SHP77 treated with DMSO at 0.1 percent for 48 hours (cell line): ENCODE results near the gene PTPN22.

Source experiments
- DNase-seq: peaks from one replicate; lab custom pipeline; 2025; lab: John Stamatoyannopoulos, UW

Gene PTPN22

DNA sequence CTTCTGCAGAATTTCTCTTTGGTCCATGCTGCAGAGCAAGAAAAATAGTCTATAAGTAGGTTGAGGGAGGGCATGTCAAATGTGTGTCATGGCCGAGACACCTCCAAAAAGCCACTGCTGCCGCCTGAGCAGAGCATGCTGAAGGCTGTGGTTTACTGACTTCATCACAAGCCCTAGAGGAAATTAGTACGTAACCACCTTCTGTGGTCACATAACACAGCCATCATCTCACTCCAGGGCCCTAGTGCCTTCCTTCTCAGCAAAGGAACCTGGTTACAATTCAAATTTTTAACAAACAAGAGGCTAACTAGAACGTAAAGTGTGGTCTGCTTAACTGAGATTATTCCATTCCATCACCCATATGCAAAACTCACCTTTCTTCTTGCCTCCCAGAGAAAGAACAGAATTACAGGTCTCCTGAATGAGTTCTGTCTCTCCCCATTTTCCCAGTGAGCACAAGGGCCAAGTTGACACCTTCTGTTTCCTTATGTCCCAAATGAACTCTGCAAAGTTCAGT is at the start of gene PTPN22:
Gene PTPN22, minus strand, starts transcription at position 116 of the 517 bp plus-strand sequence.
- DNase-seq = no peak

DNA sequence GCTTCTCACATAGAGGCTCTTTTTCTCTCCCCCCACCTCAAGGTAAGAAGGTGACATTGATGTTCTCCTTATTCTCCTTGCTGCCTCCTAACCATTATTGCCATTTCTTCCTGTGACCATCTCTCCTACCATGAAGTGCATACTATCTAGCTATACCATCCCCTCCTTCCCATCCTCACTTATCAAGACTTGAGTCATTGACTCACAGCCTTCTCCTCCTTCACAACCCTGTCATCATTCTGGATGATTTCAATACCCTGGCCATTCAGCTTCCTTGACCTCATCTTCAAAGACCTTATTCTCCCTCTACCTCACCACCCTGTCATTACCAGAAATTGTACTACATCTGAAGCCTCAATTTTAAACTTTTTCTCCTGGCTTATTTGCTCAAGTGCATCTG is 46.7 kb upstream of the PTPN22 start:
- DNase-seq = no peak

DNA sequence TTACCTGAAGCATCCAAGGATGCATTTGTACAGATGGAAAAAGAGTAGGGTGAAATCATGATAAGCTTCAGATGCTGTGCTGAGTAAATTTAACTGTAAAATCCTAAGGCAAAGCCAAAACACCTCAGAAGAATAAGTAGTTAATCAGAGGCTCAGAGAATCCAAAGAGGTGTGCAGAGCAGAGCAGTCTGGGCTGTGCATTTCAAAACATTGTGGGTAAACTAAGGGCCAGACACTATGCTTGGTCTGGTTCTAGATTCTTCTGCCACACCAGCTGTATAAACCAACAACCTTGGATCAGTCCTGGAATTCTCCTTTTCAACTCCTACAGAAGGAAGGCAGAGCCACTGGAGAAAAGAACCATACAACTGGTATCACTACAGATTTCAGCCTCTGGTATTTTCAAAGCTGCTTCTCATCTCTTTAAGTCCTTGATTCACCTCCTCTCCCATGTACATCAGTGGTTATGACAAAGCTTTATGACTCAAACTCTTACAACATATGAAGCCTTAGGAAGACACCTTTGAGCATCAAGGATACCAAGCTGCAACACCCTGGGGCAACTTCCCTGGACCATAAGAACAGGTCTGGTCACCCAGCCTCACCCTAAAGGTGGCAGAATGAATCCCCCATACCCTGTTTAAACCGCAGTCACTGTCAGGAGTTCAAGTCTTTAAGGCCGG is 46.0 kb upstream of the PTPN22 start:
- no peak for DNase-seq

DNA sequence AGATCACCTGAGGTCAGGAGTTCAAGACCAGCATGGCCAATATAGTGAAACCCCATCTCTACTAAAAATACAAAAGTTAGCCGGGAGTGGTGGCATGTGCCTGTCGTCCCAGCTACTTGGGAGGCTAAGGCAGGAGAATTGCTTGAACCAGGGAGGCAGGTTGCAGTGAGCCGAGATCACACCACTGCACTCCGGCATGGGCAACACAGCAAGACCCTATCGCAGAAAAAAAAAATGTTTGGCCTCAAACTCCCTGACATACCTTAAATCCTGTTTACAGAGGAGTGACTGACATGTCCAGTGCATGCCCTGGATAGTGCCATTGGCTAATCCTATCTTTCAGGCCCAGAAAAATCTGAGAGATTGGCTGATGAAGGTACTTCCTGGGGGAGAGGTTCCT is 45.5 kb upstream of the PTPN22 start:
- DNase-seq = no peak

DNA sequence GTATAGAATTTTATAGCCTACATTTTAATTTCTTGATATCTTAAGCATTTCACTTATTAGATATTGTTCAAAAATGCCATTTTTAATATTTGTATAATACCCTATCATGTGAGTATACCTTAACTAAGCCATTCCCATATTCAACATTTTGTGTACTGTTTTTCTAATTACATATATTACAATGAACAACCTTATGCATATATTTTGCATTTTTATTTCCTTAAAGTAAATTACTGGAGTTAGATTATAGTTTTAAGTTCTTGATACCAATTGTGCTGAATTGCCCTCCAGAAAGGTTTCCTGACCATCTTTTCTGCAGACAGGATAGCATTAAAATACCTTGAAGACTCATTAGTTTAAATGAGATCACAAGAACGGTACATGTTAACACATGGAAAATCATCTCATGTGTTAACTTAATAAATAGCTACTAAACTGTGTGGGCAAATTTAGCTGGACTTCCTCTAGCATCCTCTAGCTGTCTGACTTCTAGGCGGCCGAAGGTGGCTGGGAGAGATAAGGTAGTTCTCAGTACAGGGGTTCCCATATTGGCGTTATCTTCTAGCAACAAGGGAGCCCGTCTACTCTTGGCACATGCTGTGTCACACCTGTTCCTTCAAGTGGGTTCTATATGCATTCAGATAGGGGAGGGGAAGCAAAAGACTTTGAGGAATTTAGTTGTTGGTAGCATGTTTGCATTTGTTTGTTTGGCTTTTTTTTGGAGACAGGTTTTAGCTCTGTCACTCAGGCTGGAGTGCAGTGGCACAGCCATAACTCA is 42.6 kb upstream of the PTPN22 start:
- no peak for DNase-seq

DNA sequence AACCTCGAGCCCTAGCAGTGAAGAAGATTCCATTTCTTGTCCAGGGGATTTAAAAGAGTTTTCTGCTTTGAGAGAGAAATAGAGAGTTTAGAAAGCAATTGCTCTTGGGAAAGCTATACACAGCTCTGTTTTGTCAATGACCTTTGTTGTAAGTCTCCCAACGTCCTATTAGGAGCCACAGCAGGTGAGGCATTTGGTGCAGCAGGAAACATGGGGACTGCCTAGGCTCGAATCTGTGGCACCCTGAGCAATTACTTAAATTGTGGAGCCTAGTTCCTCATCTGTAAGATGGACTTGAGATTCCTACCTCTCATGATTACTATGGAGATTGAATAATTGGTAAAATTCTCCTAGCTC is 41.8 kb upstream of the PTPN22 start:
- DNase-seq = no peak

DNA sequence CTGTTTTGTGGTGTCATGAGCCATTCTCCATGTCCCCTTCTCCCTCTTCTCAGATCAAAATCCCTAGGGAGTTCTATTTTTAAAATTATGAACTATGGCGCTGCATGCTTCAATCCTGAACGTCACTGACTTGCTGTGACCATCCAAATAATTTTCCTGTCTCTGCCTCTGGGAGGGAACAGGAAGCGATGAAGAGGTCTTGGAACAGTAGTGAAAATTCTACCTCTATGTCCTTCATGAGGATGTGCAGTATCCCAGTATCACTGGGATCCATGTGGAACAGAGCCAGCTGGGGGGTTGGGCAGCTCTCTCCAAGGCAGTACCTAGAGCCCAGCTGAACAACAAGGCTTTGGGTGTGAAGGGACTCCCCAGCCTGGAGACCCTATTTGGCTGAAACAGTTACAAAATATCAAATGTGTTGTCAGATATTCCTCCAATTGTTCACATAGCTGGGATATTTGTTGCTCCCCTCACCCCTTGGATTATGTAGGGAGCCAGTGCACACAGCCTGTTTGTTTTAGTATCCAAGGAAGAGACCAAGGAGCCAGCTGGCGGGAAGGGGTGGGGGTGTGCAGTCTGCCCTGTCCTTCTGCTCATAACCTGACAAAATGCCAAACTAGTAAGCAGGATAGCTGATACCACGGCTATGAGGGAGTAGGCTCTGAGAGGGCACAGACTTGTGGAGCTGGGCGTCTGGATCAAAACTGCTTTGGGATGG is 41.2 kb upstream of the PTPN22 start:
- no peak for DNase-seq

DNA sequence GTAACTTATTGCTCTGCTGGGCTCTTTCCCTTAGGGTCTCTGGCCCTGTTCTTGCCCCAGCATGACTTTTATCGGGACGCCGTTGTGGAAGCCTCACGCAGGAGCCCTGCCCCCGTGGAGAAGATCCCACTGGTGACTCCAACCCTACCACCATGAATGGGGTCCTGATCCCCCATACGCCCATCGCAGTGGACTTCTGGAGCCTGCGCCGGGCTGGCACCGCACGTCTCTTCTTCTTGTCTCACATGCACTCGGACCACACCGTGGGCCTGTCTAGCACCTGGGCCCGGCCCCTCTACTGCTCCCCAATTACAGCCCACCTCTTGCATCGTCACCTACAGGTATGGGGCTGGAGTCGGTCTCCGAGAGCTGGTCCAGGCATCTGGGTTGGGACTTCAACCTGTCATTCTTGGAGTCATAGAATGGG is 33.9 kb upstream of the PTPN22 start:
- DNase-seq = no peak

DNA sequence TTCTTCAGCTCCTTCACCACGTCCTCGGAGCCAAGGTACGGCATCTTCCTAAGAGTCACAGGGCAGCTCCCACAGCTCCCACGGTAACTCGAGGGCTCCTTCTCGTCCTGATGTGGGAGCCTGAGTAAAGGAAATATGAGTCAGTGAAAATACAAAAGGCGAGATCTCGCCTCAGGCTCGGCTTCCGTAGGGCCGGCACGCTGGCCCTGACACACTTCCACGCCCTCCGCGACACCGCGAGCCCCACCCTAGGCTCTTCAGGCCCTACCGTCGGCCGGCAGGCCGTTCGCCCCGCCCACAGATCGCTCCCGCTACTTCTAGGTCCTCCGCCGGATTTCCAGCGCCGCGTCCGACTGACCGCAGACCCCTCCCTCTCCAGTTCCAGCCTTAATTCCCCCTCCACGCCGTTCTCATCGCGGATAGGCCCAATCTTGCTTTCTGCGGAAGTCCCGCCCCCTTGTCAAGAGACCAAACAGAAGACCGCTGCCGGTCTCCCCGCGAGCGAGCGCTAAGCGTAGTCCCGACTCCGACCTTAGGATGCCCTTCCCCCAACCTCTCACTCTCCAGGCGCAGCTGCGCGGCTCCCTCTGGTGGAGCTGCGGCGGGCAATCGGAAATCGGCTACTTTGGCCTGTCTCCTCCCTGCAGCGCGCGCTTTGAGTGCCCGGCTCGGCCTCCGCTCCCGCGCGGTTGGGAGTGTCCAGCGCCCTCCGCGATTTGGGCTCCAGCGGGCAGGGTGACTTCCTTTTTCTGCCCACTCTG is 33.3 kb upstream of the PTPN22 start, which contains the start of the genes AP4B1 and DCLRE1B:
Gene AP4B1, minus strand, starts transcription at position 126 of the 761 bp plus-strand sequence. Its CDS starts 82 bp downstream, at position 44.
Gene DCLRE1B, plus strand, starts transcription at position 653 of the 761 bp plus-strand sequence. CDS start 261 bp downstream, outside the sequence.
- DNase-seq = peak; percentile 98

DNA sequence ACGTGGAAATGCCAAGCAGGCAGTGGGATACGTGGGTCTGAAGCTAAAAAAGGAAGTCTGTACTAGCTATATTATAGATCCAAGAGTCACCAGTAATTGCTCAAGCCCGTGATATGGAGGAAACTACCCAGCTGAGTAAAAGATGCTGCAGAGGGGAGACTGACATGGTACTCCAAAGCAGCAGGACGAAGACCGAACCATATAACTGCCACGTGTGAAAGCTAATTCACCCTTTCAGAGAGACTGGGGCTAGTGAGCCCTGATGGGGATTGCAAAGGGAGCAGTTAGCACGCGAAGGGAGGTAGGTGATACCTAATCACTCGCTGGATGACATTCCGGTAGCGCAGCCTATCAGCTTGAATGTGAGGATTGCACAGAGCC is 32.8 kb upstream of the PTPN22 start:
- DNase-seq = no peak

DNA sequence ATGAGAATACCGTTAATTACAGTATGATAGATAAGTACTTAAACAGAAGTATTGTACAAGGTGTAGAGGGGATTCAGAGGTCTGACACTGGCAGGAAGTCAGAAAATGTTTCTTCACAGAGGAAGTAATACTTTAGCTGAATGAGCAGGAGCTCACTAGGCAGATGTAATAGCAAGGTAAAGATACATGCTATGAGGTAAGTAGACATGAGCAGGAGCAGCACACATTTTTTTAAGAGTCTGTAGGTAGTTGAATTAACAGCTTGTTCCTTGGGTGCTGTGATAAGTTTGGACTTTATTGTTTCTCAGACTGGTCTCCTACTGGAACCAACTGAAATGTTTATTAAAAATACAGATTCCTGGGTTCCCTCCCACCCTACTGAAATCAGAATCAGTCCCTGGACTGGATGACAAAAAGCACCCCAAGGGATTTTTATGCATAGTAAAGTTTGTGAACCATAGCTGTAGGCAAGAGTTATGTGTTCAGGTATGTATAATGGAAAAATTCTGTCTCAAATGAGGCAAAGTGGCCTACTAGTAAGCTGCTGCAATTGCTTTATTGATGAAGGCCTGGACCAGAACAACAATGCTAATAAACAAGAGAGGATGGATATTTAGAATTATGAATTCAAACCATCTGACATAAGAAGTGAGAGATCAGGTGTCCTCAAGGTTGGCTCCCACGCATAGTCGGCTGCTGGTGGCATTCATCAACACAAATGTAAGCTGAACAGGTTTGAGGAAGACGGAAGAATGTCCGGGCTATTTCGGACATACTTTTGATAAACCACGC is 32.2 kb upstream of the PTPN22 start:
- DNase-seq = no peak

DNA sequence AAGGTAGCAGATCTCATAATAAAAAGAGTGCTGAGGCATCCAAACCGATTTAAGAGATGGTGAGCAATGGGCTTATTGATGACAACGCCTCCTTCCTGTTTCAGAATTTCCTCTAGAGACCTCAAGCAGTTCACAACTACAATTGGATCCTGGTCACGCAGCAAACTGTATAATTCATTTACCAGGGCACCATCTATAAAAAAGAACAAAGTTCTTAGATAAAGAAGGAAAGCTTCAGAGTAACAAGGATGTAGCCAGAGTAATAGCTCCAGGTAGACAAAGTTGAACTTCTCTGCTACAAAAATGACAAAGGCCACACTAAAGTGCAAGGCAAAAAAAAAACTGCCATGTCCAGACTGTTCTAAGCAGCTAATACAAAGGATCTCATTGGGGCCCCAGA is 29.7 kb upstream of the PTPN22 start:
- no peak for DNase-seq

DNA sequence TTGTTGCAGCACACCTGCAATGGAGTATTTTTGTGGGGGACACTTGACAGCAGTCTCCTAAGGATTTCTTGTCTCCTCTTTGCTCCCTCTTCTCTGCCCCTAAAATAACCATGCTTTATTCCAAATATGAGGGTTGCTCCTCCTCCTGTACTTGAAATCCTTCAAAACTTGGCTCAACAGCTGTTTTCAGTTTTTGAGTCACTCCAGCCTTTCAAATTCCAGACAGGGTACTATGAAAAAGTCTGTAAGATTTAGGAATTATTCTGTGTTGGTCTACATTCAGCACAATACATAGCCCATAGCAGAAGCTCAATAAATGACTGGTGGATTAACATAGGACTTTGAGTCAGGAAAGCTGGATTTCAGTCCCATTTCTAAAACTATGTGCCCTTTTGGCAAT is 27.6 kb upstream of the PTPN22 start:
- no peak for DNase-seq

DNA sequence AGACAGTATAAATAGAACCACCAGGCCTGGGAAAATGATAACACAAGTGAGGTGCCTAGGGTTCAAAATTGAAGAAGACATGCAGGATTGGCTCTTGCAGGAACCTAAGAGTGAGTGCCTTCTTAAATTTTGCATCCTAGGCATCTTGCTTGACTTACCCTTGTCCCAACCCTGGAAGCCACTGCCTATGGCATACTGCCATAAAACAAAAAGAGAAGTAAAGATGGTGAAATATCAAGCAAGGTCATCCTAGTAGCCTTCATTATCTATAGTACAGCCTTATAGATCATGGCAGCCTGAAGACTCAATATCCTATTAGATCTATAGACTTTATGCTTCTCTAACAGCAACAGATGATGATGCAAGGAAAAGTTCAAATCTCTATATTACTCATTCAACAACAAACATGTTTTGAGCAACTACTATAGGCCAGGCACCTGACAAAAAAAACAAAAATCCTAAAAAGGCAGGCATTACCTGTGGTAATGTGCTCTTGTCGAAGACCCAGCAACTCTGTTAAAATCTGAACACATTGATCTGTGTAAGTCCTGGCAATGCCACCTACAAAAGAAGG is 26.8 kb upstream of the PTPN22 start:
- DNase-seq = no peak

DNA sequence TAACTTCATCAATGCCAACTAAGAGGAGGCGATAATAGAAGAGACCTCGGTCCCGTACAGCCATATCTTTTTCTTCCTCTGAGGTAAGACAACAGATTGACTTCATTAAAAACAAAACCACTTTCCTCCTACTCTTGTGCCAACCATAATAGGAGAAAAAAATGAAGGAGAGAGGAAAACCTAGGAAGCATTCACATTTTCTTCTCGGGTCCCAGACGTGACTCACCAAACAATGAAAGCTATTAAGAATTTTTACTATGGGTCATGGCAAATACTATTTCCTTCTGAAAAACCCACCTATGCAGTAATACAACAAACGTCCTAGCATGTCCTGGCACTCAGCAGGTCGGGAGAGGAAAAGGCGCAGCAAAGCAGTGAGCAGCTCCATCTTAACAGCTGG is 24.4 kb upstream of the PTPN22 start:
- DNase-seq = no peak

DNA sequence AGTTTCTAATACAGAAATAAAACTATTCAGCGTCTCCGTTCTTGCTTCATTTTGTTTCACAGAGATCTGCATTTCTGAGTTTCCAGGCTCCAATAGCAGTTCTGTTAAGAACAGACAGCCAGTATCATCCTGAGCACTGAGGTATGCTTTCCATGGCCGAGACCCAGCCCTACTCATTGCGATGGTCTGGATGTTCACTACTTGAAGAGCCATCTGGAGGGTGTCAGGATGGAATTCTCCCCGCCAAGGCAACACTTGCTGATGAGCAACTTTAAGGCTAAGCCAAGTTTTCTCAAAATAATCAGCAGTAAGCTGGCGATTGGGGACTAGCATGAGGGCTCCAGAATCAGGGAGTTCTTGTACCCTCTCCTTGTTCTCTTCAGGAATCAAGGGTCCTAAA is 23.6 kb upstream of the PTPN22 start:
- no peak for DNase-seq

DNA sequence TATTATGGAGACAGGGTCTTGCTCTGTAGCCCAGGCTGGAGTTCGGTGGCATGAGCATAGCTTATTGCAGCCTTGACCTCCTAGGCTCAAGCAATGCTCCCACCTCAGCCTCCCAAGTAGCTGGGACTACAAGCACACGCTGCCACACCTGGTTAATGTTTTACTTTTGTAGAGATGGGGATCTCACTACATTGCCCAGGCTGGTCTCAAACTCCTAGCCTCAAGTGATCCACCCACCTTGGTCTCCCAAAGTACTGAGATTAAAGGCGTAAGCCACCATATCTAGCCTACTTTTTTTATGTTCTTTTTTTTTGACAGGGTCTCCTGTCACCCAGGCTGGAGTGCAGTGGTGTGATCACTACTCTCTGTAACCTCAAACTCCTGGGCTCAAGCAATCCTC is 21.8 kb upstream of the PTPN22 start:
- no peak for DNase-seq

DNA sequence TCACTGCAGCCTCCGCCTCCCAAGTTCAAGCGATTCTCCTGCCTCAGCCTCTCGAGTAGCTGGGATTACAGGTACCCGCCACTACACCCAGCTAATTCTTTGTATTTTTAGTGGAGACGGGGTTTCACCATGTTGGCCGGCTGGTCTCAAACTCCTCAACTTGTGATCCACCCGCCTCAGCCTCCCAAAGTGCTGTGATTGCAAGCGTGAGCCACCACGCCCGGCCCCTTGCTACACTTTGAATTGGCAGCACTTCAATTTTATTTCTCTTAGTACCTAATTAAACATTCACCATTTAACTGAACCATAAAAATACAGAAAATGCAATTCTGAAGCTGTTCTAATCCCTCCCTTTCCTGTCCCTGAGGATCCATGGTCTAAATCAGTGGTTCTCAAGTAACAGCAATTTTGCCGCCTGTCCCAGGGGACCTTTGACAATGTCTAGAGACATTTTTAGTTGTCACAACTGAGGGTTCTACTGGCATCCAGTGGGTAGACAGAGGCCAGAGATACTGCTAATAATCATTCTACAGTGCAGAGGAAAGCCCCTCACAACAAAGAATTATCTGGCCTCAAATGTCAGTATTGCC is 20.2 kb upstream of the PTPN22 start:
- DNase-seq = no peak

DNA sequence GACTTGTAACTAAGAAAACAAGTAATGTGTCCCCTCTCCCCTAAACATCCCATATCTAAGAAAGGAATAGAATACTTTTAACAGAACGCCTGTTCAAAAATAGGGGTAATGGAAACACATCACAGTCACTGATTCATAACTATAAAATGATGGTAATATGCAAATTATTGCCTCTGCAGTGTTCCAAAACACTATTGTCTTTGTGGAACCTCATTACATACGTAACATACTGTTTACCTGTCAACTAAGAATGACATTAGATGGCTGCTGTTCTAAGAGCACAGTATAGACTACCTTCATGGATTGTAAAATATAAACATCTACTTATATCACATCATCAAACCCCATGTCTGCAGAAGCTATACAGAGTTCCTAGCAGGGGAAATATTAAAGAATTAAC is 19.3 kb upstream of the PTPN22 start:
- no peak for DNase-seq
